NT2/D1 (cell line): ENCODE measurements around the gene SRPK2.

Source experiments
- YY1 ChIP-seq: IDR thresholded peaks from 2 replicates; pipeline ENCODE4 v1.6.1; 2011; ENCODE audit not compliant: insufficient read length, insufficient read depth
- ZNF274 ChIP-seq: IDR thresholded peaks from 2 replicates; pipeline ENCODE4 v1.6.1; 2011; ENCODE audit warnings: mild to moderate bottlenecking, low read depth, low read length

DNA sequence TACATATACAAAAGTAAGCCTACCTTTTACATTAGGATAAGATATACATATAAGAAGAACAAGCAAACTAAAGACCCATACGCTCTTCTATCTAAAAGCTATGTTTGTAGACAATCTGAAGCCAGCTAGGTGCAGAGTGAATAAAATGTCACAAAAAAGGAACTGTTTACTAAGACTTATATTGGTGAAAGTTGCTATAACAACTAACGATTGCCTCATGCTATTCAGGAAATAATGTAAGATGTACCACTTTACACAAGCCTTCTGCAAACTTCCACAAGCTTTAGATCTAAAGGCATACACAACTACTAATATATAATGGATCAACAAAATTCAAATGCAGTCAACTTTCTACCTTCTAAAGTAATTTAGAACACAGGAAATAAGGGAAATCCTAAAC, 175.1 kb downstream of the SRPK2 start:
- TF ChIP-seq ZNF274 (no peak), YY1 (no peak)
